GM12873 (cell line): ENCODE data around the gene RASL10A.
A peak's percentile ranks its signal among the peaks of the same experiment; 100 is the strongest.

Experiments
- CTCF ChIP-seq: IDR thresholded peaks from 2 replicates; pipeline ENCODE4 v1.5.1; 2012; ENCODE audit warnings: low read depth, mild to moderate bottlenecking, moderate library complexity, low read length, control low read depth; ENCODE audit not compliant: insufficient read depth; ENCODE audit errors: missing control alignments

Gene RASL10A

GRCh38 chr22:29325785-29326315 lies 10.4 kb upstream of the RASL10A start:
- no peak for TF ChIP-seq CTCF

GRCh38 chr22:29325356-29325755 lies 9.9 kb upstream of the RASL10A start:
- no peak for TF ChIP-seq CTCF

- TF ChIP-seq CTCF: no peak
Observed at GRCh38 chr22:29323641-29324040, 8.1 kb upstream of the RASL10A start.

- TF ChIP-seq CTCF: peak; percentile 20
Observed at GRCh38 chr22:29320546-29320945, 5.0 kb upstream of the RASL10A start.

- TF ChIP-seq CTCF: no peak
Observed at GRCh38 chr22:29319072-29319471, 3.6 kb upstream of the RASL10A start.

GRCh38 chr22:29317827-29318454 lies 2.4 kb upstream of the RASL10A start:
- TF ChIP-seq CTCF: no peak

- no peak for TF ChIP-seq CTCF
Observed at GRCh38 chr22:29316141-29316828, 788 bp upstream of the RASL10A start.
